K562 (cell line): ENCODE measurements around the gene LRRC71. TPM values are rescaled to one million over a fixed set of nuclear protein-coding genes. Genes with fewer than 3 reads are reported as not detected.

Source experiments
- ARHGAP35 ChIP-seq: fragments of 450-650 bp; IDR thresholded peaks from 2 replicates; pipeline ENCODE4 v1.6.1; 2018; ENCODE audit not compliant: partially characterized antibody
- GABPA ChIP-seq: fragments of 200-800 bp; sonication (Bioruptor generic); conservative IDR thresholded peaks from 2 replicates; pipeline ENCODE4 v1.6.1; 2016; ENCODE audit warnings: low read depth, missing genetic modification characterization, missing compliant biosample characterization
- HDAC3 ChIP-seq: fragments of 450-650 bp; IDR thresholded peaks from 2 replicates; pipeline ENCODE4 v1.6.1; 2018; ENCODE audit warnings: borderline replicate concordance, mild to moderate bottlenecking, moderate library complexity; ENCODE audit not compliant: partially characterized antibody
- HINFP ChIP-seq: fragments of 450-650 bp; conservative IDR thresholded peaks from 2 replicates; pipeline ENCODE4 v1.6.1; 2016; ENCODE audit warnings: missing genetic modification characterization, low read depth, mild to moderate bottlenecking, control low read depth, missing compliant biosample characterization
- HMG20B ChIP-seq: fragments of 250-450 bp; sonication (Bioruptor Pico); IDR thresholded peaks from 2 replicates; pipeline ENCODE4 v1.5.0; 2021; ENCODE audit warnings: mild to moderate bottlenecking
- KDM1A ChIP-seq, 2 experiments: fragments of 450-650 bp; IDR thresholded peaks; 2 replicates each; pipeline ENCODE4 v1.6.1; 2016; ENCODE audit warnings: mild to moderate bottlenecking in 2 of 2
- NKRF ChIP-seq: fragments of 450-650 bp; IDR thresholded peaks from 2 replicates; pipeline ENCODE4 v1.6.1; 2016; ENCODE audit warnings: borderline replicate concordance
- NR4A1 ChIP-seq, 2 experiments: fragments of 250-450 bp in 1 of 2; fragments of 450-650 bp in 1 of 2; sonication (Bioruptor Pico) in 1 of 2; IDR thresholded peaks; 2 replicates each; pipeline versions ENCODE4 v1.4.0 to v1.6.1; 2016 to 2020; ENCODE audit warnings: mild to moderate bottlenecking in 2 of 2, missing compliant biosample characterization in 1 of 2, missing genetic modification characterization in 1 of 2, moderate library complexity in 1 of 2
- NRF1 ChIP-seq, 2 experiments: fragments of 450-650 bp; IDR thresholded peaks in 1 of 2; conservative IDR thresholded peaks in 1 of 2; 2 replicates each; pipeline ENCODE4 v1.6.1; 2014; ENCODE audit warnings: mild to moderate bottlenecking in 2 of 2
- PRDM10 ChIP-seq: fragments of 450-650 bp; IDR thresholded peaks from 2 replicates; pipeline ENCODE4 v1.6.1; 2018; ENCODE audit not compliant: partially characterized antibody
- RFX1 ChIP-seq: fragments of 450-650 bp; IDR thresholded peaks from 2 replicates; pipeline ENCODE4 v1.6.1; 2016; ENCODE audit warnings: mild to moderate bottlenecking, moderate library complexity
- SPI1 ChIP-seq: IDR thresholded peaks from 2 replicates; pipeline ENCODE4 v1.6.1; 2011; ENCODE audit warnings: low read depth, low read length, control low read depth, borderline replicate concordance
- ZBTB1 ChIP-seq: sonication (generic); formaldehyde crosslinking; IDR thresholded peaks from 2 replicates; pipeline ENCODE4 v1.8.1; 2023; ENCODE audit warnings: missing genetic modification reagents, low read depth, mild to moderate bottlenecking, borderline replicate concordance
- ZBTB26 ChIP-seq: fragments of 450-650 bp; formaldehyde crosslinking; IDR thresholded peaks from 2 replicates; pipeline ENCODE4 v1.4.0; 2022; ENCODE audit warnings: missing genetic modification characterization
- ZBTB5 ChIP-seq: fragments of 450-650 bp; IDR thresholded peaks from 2 replicates; pipeline ENCODE4 v1.6.1; 2017; ENCODE audit warnings: antibody characterized with exemption
- ZNF124 ChIP-seq: sonication (generic); formaldehyde crosslinking; IDR thresholded peaks from 2 replicates; pipeline ENCODE4 v1.8.1; 2022; ENCODE audit warnings: missing genetic modification reagents
- ZNF197 ChIP-seq: fragments of 200-800 bp; sonication (Bioruptor generic); IDR thresholded peaks from 2 replicates; pipeline ENCODE4 v1.6.1; 2016; ENCODE audit warnings: low read depth, missing genetic modification characterization, missing compliant biosample characterization
- ZNF561 ChIP-seq: fragments of 450-650 bp; formaldehyde crosslinking; conservative IDR thresholded peaks from 2 replicates; pipeline ENCODE4 v1.4.0; 2020; ENCODE audit warnings: mild to moderate bottlenecking, moderate library complexity
- polyA plus RNA-seq, 8 experiments: library from polyadenylated mRNA; depleted of rRNA in 4 of 8; stranded (reverse) in 5 of 8; unstranded in 3 of 8; fragments of >200 nt; fragmentation: Nextera tagmentation in 2 of 8; fragmentation: Illumina TruSeq in 1 of 8; extraction: Ambion mirVana in 2 of 8; extraction: Trizol in 1 of 8; gene quantifications; 2 replicates each; pipeline versions ENCODE4 v1.2.1 to v1.2.3, GENCODE V29; 2011 to 2014; ENCODE audit warnings: inconsistent platforms in 1 of 8, missing spikeins in 1 of 8
- total RNA-seq, 7 experiments: library from RNA; depleted of rRNA in 6 of 7; stranded (reverse); fragments of >200 nt in 6 of 7; fragmentation: Illumina TruSeq in 2 of 7; extraction: Trizol in 2 of 7; gene quantifications; 2 replicates each; pipeline versions ENCODE4 v1.2.1 to v1.2.3, GENCODE V29; 2011 to 2021; ENCODE audit warnings: low replicate concordance in 1 of 7

LRRC71 gene
- total and polyA plus RNA-seq, 9 of the 15 experiments (the other 6 are each of a cell fraction or from before 2014, with no cell fraction given) = 0.06 to 1.2 (median 0.51) TPM; not detected in 1

- no peak for TF ChIP-seq PRDM10
- TF ChIP-seq NKRF = no peak
- no peak for TF ChIP-seq HDAC3
- no peak for TF ChIP-seq ZBTB1 (CRISPR knock-in tag)
- no peak for TF ChIP-seq NR4A1 (CRISPR knock-in tag; IDR thresholded peaks at IDR 0.05)
- TF ChIP-seq NR4A1 (tag; IDR thresholded peaks at IDR 0.05) = no peak
- 0 out of 2 replicates have a peak, but pooled peaks have one; percentile 49 for TF ChIP-seq HINFP (tag)
- TF ChIP-seq HMG20B (CRISPR knock-in tag) = no peak
- no peak for TF ChIP-seq NRF1 (conservative IDR thresholded peaks at IDR 0.05 in 1 of 2, IDR thresholded peaks at IDR 0.05 in 1 of 2)
- TF ChIP-seq ZBTB5 = no peak
- TF ChIP-seq ZNF561 (CRISPR knock-in tag) = no peak
- no peak for TF ChIP-seq ZNF197 (CRISPR knock-in tag)
- no peak for TF ChIP-seq GABPA (tag)
- no peak for TF ChIP-seq ARHGAP35
- TF ChIP-seq RFX1 = no peak
- TF ChIP-seq KDM1A (IDR thresholded peaks at IDR 0.05) = peak; percentile 38 to 45; a peak in 1 of 4 replicates
- TF ChIP-seq ZBTB26 (CRISPR knock-in tag) = no peak
- no peak for TF ChIP-seq SPI1
- TF ChIP-seq ZNF124 (CRISPR knock-in tag) = no peak
These were observed 37.9 kb upstream of the LRRC71 start (continued) for GRCh38 chr1:156882543-156882942.
